NCI-H2196 (cell line): ENCODE results near the gene SIGLEC7.
A peak's percentile ranks its signal among the peaks of the same experiment; 100 is the strongest.
"Not testable (repeated sequence)": the region's sequence is repeated elsewhere in the genome, so short reads cannot be mapped to it uniquely, and the experiment has no call there.

Source experiments
- DNase-seq: peaks from one replicate; lab custom pipeline; 2025; ENCODE audit not compliant: unreplicated experiment; lab: John Stamatoyannopoulos, UW

Gene SIGLEC7

DNA sequence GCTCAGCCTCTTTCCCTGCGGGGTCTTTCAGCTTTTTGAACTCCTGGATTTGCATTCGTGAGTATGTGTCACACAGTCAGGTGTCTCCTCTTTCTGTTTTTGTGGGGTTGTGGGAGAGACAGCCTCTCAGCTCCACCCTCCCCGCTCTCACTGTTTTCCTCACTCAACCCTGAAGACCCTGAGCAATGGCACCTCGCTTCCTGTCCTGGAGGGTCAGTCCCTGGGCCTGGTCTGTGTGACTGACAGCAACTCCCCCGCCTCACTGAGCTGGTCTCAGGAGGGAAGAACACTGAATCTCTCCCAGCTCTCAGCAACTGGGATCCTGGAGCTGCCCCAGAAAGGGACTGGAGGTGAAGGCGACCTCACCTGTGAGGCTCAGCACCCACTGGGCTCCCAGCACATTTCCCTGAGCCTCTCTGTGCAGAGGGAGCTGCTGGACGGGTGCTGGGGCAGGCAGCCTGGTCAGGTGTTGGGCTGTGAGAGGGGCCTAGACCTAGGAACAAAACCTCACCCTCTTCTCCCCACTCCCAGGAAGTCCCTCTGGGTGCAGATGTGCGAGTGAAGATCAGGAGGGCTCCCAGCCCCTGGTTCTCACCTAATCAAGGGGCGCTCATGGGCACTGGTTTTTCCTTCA lies 4.2 kb upstream of the SIGLEC7 start:
- DNase-seq: no peak

GRCh38 chr19:51138549-51138979 lies 3.5 kb upstream of the SIGLEC7 start:
- DNase-seq: no peak

DNA sequence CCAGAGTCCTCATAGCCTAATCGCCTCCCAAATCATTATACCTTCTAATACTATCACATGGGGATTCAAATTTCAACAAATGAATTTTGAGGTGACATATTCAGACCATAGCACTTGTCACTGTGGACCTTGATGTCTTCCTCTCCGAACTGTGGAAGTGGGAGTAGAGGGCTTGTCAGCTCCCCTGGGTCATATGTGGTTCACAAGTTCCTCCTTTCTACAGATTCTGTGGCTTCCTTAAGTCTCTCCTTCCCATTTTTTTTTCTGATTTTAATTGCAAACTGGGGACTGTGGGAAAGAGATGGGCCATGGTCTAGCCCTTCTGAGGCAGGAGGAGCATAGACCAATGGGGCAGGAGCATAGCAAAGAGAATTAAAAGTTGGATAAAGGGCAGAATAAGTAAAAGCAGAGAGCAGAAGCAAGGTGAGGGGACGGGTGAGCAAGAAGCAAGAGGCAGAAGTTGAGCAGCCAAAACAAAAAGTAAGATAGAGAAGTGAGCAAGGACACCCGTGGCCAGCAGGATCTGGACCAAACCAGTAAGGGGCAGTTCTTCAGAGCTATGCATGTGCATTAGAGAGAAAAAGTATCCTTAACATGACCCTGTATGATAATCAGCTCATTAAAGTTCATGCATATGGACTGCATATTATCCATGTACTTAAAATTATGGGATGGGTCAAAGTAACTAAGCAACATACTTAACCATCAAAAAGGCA lies 2.6 kb upstream of the SIGLEC7 start:
- DNase-seq: no peak

DNA sequence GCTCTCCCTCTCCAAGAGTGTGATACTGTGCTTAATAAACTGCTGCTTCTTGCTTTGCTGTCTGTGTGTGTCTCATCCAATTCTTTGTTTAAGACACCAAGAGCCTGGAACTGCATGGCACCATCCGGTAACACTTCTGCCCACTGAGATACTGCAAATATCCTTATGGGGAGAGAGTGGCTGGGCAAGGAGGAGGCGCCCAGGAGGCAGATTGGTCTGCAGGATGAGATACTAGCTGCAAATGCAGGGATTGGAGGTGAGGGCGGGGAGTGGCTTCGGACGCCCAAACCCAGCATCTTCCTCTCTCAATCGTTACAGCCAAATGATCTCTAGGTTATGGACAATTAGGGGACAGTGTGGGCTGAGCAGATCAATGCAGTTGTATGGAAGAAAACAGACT lies 1.7 kb upstream of the SIGLEC7 start:
- DNase-seq: no peak

DNA sequence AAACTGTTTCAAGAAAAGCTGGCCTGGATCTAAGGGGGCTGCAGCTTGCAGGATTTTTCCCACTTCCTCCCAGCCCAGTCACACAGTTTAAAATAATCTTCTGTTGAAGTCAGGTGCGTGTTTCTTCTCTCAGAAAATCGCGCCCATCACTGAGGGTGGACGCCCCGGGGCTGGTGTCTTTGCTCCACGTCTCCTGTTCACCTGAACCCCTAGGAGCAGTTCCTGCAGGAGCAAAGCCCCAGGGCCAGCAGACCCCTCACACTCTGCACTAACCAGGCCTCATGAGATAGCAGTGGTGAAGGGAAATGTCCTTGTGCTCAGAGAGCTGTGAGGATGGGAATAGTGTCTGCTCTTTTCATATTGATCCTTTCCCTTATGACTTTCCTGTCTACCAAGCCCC lies 920 bp upstream of the SIGLEC7 start:
- no peak for DNase-seq

GRCh38 chr19:51142809-51143475 lies 841 bp downstream of the SIGLEC7 start:
- DNase-seq: not testable (repeated sequence)

DNA sequence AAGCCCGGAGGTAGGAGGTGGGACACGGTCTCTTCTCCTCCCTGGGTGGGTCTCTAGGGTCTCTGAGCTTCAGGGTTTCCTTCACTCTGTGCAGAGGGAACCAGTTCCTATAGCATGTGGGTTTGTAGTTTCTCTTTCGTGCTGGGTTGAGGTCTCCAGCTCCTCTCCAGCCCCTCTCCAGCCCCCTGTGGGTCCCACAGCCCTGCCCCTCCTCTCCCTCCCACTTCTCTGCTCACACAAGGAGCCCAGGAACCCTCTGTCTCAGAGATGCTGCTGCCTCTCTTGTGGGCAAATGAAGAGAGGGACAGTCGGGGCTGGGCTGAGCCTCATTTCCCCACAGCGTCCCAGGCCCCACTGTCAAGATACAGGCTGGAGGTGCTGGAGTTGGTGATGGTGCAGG lies 1.4 kb downstream of the SIGLEC7 start:
- no peak for DNase-seq

DNA sequence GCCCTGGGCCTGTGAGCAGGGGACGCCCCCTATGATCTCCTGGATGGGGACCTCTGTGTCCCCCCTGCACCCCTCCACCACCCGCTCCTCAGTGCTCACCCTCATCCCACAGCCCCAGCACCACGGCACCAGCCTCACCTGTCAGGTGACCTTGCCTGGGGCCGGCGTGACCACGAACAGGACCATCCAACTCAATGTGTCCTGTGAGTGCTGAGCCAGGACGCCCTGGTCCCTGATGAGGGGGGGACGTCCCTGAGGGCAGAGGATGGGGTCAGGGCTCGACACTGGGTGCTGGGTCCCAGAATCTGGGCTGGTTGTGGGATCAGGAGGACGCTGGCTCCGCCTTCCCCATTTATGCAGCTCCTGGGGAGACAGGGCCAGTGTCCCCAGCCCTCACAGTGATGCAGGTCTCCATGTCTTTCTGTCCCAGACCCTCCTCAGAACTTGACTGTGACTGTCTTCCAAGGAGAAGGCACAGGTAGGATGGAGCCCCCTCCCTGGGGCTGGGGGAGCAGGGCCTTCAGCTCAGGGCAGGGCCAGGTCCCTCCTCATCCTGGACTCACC lies 2.5 kb downstream of the SIGLEC7 start:
- DNase-seq: no peak

- no peak for DNase-seq
Observed at GRCh38 chr19:51145916-51146493, 3.9 kb downstream of the SIGLEC7 start.

GRCh38 chr19:51146751-51147150 lies 4.7 kb downstream of the SIGLEC7 start:
- no peak for DNase-seq

DNA sequence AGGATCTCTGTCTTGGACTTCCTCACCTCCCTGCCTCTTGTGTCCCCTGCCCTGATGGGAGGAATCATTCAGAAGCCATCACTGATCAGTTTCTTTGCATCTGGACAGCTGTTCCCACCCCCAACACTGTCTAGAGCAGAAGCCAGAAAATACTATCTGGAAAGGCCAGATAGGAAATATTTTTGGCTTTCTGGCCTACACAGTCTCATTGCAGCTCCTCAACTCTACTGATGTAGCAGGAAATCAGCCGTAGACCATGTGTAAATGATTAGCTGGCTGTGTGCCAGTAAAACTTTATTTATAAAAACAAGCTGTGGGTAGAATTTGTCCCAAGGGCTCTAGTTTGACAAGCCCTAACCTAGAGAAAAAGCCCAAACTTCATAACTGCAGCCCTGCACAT lies 5.6 kb downstream of the SIGLEC7 start:
- no peak for DNase-seq

- no peak for DNase-seq
Observed at GRCh38 chr19:51148580-51148979, 6.5 kb downstream of the SIGLEC7 start.

GRCh38 chr19:51150627-51151026 lies 8.5 kb downstream of the SIGLEC7 start:
- DNase-seq: no peak

DNA sequence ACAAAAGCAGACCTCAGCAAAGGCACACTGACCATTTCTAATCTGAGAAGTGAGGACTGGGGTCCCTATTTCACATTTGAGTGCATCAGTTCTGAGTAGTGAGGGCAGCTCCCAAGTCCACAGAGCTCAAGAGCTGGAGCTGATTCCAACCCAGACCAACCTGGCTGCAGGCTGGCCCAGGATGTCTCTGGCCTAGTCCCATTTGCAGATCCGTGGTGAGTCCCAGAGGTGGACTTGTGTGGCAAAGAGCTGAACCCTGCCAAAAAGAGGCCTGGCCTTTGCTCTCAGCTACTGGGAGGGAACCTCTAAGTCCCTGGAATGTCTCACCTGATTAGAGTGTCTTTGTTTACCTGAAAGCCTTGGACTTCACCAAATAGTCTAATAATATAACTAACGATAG lies 14.6 kb downstream of the SIGLEC7 start:
- no peak for DNase-seq

- no peak for DNase-seq
Observed at GRCh38 chr19:51157265-51157664, 15.2 kb downstream of the SIGLEC7 start.

DNA sequence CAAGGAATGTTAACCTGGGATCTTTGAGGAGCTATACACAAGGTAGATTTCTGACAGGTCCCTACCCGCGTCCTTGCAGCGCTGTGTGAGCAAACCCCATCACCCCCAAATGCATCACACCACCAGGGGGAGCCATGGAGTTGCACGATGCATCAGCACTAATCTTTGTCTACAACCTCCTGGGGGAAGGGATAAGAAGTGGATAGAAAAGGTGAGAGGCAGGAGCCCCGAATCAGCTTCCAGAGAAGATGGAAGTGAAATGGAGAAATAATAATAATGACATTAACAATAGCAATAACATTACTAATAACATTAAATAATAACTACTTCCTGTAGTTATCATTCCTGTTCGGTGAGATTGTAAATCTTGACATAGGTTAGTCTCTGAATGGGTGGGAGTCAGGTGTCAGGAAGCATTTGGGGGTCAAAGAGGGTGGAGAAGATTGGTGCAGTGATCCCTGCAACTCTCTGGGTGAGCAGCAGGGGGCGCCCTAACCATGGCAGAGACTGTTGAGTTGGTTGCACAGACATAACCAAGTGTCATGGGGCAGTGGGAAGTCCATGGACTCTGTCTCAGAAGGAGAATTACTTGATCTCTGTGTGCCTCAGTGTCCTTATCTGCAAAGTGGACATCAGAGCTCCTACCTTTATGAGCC lies 16.5 kb downstream of the SIGLEC7 start:
- DNase-seq: peak; percentile 40

DNA sequence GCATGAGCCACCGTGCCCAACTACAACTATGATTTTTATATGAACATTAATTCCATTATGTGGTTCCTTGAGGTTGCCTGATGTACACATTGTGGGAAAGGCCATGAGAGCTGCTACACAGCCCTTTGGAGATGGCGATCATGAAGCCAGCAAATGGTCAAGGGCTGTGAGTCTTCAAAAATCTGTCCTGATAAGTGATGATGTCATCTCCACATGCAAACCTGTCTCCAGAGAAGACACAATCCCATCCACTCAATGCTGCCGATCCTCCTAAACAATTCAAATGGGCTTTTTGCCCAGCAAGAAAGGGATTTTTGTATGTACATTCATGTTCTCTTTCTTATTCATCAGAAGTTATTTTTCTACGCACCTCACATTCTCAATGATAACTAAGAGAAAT lies 17.6 kb downstream of the SIGLEC7 start:
- no peak for DNase-seq

- no peak for DNase-seq
Observed at GRCh38 chr19:51161266-51161665, 19.2 kb downstream of the SIGLEC7 start.

GRCh38 chr19:51161867-51162496 lies 19.9 kb downstream of the SIGLEC7 start:
- no peak for DNase-seq

- DNase-seq: no peak
Observed at GRCh38 chr19:51163257-51163656, 21.2 kb downstream of the SIGLEC7 start.

GRCh38 chr19:51164215-51164614 lies 22.1 kb downstream of the SIGLEC7 start:
- no peak for DNase-seq
